HCT116 (cell line): ENCODE measurements around the gene SLC66A3. TPM values are rescaled to one million over a fixed set of nuclear protein-coding genes. Genes with fewer than 3 reads are reported as not detected.

Source experiments
- ATAC-seq: fragments of 200-7000 bp; cut with Tn5 transposase; 2 replicates; pipeline ENCODE4 v1.9.1; 2020; ENCODE audit warnings: mild to moderate bottlenecking, moderate library complexity
- BruUV-seq: library from RNA; stranded (reverse); fragments of 400-500 nt; replicated peaks from 2 replicates; lab custom pipeline; 2021; lab: Mats Ljungman, UMichigan
- CTCF ChIA-PET: fragments of 300-600 bp; sonication (Branson Sonifier 250); formaldehyde crosslinking; loops from one replicate; lab custom pipeline; 2021; ENCODE audit warnings: antibody characterized with exemption; lab: Charles Lee
- POLR2A ChIA-PET: fragments of 300-600, 350-600 bp; sonication (Branson Sonifier 250); formaldehyde crosslinking; loops from one replicate; lab custom pipeline; 2021; ENCODE audit warnings: antibody characterized with exemption; lab: Charles Lee
- RAD21 ChIA-PET, 2 experiments: fragments of 300-600 bp; sonication (Branson Sonifier 250); formaldehyde crosslinking; loops; one replicate each; lab custom pipeline; 2023; ENCODE audit warnings: low total read pairs in 2 of 2; ENCODE audit not compliant: uncharacterized antibody in 2 of 2, unreplicated experiment in 2 of 2, low non-redundant PET in 1 of 2; lab: Charles Lee
- DNase-seq: peaks from one replicate; pipeline ENCODE4 v3.0.0-alpha.2; 2010; ENCODE audit warnings: low read depth, low spot score
- H2AFZ ChIP-seq: fragments of 200-600 bp; shearing (Covaris generic), sonication (generic); 2 replicates; pipeline ENCODE4 v1.6.1; 2017; ENCODE audit warnings: low read depth, mixed run types, mixed read lengths, antibody characterized with exemption, low read length; ENCODE audit not compliant: poor library complexity, severe bottlenecking
- H3K27ac ChIP-seq: 2 replicates; pipeline ENCODE4 v1.5.1; 2012; ENCODE audit warnings: low read depth, low read length
- H3K27me3 ChIP-seq: fragments of 200-600 bp; sonication (generic); 2 replicates; pipeline ENCODE4 v1.6.1; 2016; ENCODE audit warnings: mixed run types, low read length, mixed read lengths; ENCODE audit not compliant: insufficient read depth
- H3K36me3 ChIP-seq, 2 experiments: fragments of 200-500 bp in 1 of 2; fragments of 200-600 bp in 1 of 2; sonication (Bioruptor generic) in 1 of 2; sonication (generic) in 1 of 2; 2 replicates each; pipeline versions ENCODE4 v1.5.1 to v1.6.1; 2014 to 2016; ENCODE audit warnings: low read length in 2 of 2, inconsistent platforms in 1 of 2, mixed read lengths in 1 of 2, mixed run types in 1 of 2; ENCODE audit not compliant: insufficient read depth in 2 of 2, control insufficient read depth in 1 of 2
- H3K4me1 ChIP-seq, 2 experiments: fragments of 200-600 bp in 1 of 2; sonication (generic) in 1 of 2; 2 replicates each; pipeline versions ENCODE4 v1.5.1 to v1.6.1; 2012 to 2017; ENCODE audit warnings: low read length in 2 of 2, inconsistent platforms in 1 of 2, mild to moderate bottlenecking in 1 of 2, mixed read lengths in 1 of 2, mixed run types in 1 of 2, moderate library complexity in 1 of 2; ENCODE audit not compliant: insufficient read depth in 2 of 2, control insufficient read depth in 1 of 2
- H3K4me2 ChIP-seq: fragments of 200-600 bp; sonication (generic); 2 replicates; pipeline ENCODE4 v1.6.1; 2017; ENCODE audit warnings: mixed run types, low read length, mixed read lengths
- H3K4me3 ChIP-seq, 2 experiments: fragments of 200-600 bp in 1 of 2; sonication (generic) in 1 of 2; replicated peaks in 1 of 2; 2 replicates each; pipeline ENCODE4 v1.5.1; 2011 to 2016; ENCODE audit warnings: low read length in 2 of 2, control low read depth in 1 of 2, low read depth in 1 of 2, mild to moderate bottlenecking in 1 of 2, mixed read lengths in 1 of 2, mixed run types in 1 of 2
- H3K79me2 ChIP-seq: fragments of 200-600 bp; sonication (generic); 2 replicates; pipeline ENCODE4 v1.6.1; 2017; ENCODE audit warnings: mild to moderate bottlenecking, mixed run types, low read length, moderate library complexity, mixed read lengths; ENCODE audit not compliant: insufficient read depth
- H3K9ac ChIP-seq: fragments of 200-600 bp; sonication (generic); 2 replicates; pipeline ENCODE4 v1.6.1; 2016; ENCODE audit warnings: low read length, mixed read lengths
- H3K9me2 ChIP-seq: fragments of 200-600 bp; sonication (generic), shearing (Covaris generic); 2 replicates; pipeline ENCODE4 v1.6.1; 2017; ENCODE audit warnings: mixed run types, mild to moderate bottlenecking, moderate library complexity; ENCODE audit not compliant: insufficient read depth
- H3K9me3 ChIP-seq, 2 experiments: fragments of 200-500 bp in 1 of 2; fragments of 200-600 bp in 1 of 2; sonication (Bioruptor generic) in 1 of 2; sonication (generic) in 1 of 2; 2 replicates each; pipeline ENCODE4 v1.6.1; 2014 to 2017; ENCODE audit warnings: low read length in 2 of 2, mixed read lengths in 2 of 2, inconsistent platforms in 1 of 2, low read depth in 1 of 2, mild to moderate bottlenecking in 1 of 2, mixed run types in 1 of 2, moderate library complexity in 1 of 2; ENCODE audit not compliant: control insufficient read depth in 1 of 2, insufficient read depth in 1 of 2
- H4K20me1 ChIP-seq: fragments of 200-600 bp; sonication (generic), shearing (Covaris generic); 2 replicates; pipeline ENCODE4 v1.6.1; 2017; ENCODE audit warnings: mixed run types, mild to moderate bottlenecking, moderate library complexity; ENCODE audit not compliant: insufficient read depth
- CBX3 ChIP-seq: IDR thresholded peaks from 2 replicates; pipeline ENCODE4 v1.6.1; 2012; ENCODE audit warnings: low read depth
- CEBPB ChIP-seq: IDR thresholded peaks from 2 replicates; pipeline ENCODE4 v1.6.1; 2012; ENCODE audit warnings: low read depth
- EGR1 ChIP-seq: IDR thresholded peaks from 2 replicates; pipeline ENCODE4 v1.6.1; 2012; ENCODE audit warnings: low read depth
- EZH2 ChIP-seq: fragments of 200-600 bp; sonication (generic); IDR thresholded peaks from 2 replicates; pipeline ENCODE4 v1.6.1; 2017; ENCODE audit warnings: antibody characterized with exemption, mixed run types
- POLR2AphosphoS5 ChIP-seq: IDR thresholded peaks from 2 replicates; pipeline ENCODE4 v1.6.1; 2011; ENCODE audit warnings: mild to moderate bottlenecking, low read depth, low read length, moderate library complexity
- SIN3A ChIP-seq: IDR thresholded peaks from 2 replicates; pipeline ENCODE4 v1.6.1; 2012; ENCODE audit warnings: low read depth
- SRF ChIP-seq: IDR thresholded peaks from 2 replicates; pipeline ENCODE4 v1.6.1; 2012; ENCODE audit warnings: low read depth
- ZFX ChIP-seq: fragments of 450-650 bp; IDR thresholded peaks from 2 replicates; pipeline ENCODE4 v1.6.1; 2017
- ZNF274 ChIP-seq: fragments of 200-500 bp; sonication (Bioruptor generic); IDR thresholded peaks from 2 replicates; pipeline ENCODE4 v1.6.1; 2014; ENCODE audit warnings: mild to moderate bottlenecking, low read depth, low read length, inconsistent platforms
- intact Hi-C: fragments of 100-400 bp; cut with micrococcal nuclease; formaldehyde crosslinking; loops from 2 replicates; pipeline ENCODE4 v1.10.0; 2022
- total RNA-seq: library from RNA; stranded (reverse); gene quantifications from one replicate; pipeline ENCODE4 v1.2.1, GENCODE V29; 2021; ENCODE audit not compliant: unreplicated experiment
- TF ChIP-seq, protein P1 (sequence below): IDR thresholded peaks from 2 replicates; pipeline ENCODE4 v1.6.1; 2012

Gene SLC66A3
- total RNA-seq, 1 experiment from 2014 or later, result 15.9 TPM

DNA sequence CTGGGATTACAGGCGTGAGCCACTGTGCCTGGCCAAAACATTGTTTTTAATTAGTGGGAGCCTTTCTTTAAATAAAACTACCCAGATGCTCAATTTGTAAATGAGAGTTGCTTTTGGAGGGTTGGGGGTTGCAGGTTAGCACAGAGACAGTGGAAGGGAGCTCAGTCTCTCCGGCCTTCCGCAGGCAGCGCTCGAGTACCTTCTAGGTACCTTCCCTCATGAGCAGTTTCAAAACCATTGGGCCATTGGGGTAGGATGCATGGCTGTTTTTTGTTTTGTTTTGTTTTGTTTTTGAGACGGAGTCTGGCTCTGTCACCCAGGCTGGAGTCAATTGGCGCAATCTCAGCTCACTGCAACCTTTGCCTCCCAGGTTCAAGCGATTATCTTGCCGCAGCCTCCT lies 19.0 kb downstream of the SLC66A3 start:
- Histone ChIP-seq H3K27ac (no peak overlapping the region), H3K79me2 (no peaks in the 10 kb centered on the region), H3K9me3 (no peaks in the 10 kb centered on the region), H2AFZ (no peak overlapping the region), H3K27me3 (no peaks in the 10 kb centered on the region), H3K9me2 (no peaks in the 10 kb centered on the region), H4K20me1 (peaks cover 6% of the 10 kb centered on the region; the same call in 1 of the 2 replicates), H3K4me2 (no peak overlapping the region), H3K4me3 (no peak overlapping the region), H3K9ac (no peak overlapping the region), H3K4me1 (no peaks in the 10 kb centered on the region), H3K36me3 (no peaks in the 10 kb centered on the region)
- no peak for TF ChIP-seq EZH2
- no peak for ATAC-seq
- ChIA-PET CTCF (no interaction called here), POLR2A (no interaction called here), RAD21 (no interaction called here)
- DNase-seq, result no peak
- no TSS peak for BruUV-seq
- intact Hi-C loops, result no loop called here

DNA sequence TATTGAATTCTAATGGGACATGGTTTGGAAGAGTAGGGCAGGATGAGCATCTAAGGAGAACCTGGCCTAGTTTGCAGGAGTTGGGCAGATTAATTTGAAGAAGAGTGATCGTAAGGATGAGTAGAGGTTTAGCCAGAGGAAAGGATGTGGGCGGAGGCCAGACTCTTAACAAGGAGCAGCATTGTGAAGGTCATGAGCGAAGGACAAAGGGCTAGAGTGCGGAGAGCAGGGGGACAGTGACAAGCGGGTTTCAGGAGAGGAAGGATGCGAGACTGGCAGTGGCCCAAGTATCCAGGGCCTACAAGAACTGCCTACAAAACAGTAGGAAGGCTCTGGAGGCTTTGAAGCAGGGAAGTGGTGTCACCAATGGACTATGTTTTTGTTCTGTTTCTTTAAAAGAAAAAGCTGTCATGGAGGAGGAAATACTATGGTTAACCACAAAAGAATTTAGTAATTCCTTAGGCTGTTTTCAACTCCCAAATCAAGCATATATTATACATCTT lies 20.1 kb downstream of the SLC66A3 start:
- CTCF ChIA-PET, result no interaction called here
- Histone ChIP-seq H3K27me3 (no peaks in the 10 kb centered on the region), H2AFZ (no peak overlapping the region), H3K9me2 (no peaks in the 10 kb centered on the region), H3K4me1 (no peaks in the 10 kb centered on the region), H3K9me3 (no peaks in the 10 kb centered on the region), H3K36me3 (no peaks in the 10 kb centered on the region), H3K4me2 (no peak overlapping the region), H3K79me2 (no peaks in the 10 kb centered on the region), H3K9ac (no peak overlapping the region), H4K20me1 (peaks cover 6% of the 10 kb centered on the region; the same call in 1 of the 2 replicates), H3K27ac (no peak overlapping the region), H3K4me3 (no peak overlapping the region)
- intact Hi-C loops, result no loop called here
- DNase-seq (no peak), ATAC-seq (no peak)
- no TSS peak for BruUV-seq
- POLR2A ChIA-PET, result interaction anchor here (0.7 kb wide), 1 partner anchor 41 kb away, joined by 3 read pairs; no protein-coding TSS in a partner anchor
- RAD21 ChIA-PET, result no interaction called here
- TF ChIP-seq SRF (no peak), EGR1 (no peak), CBX3 (no peak), ZNF274 (no peak), SIN3A (no peak), POLR2AphosphoS5 (no peak), CEBPB (no peak), ZFX (no peak)
- TF ChIP-seq, protein P1, sequence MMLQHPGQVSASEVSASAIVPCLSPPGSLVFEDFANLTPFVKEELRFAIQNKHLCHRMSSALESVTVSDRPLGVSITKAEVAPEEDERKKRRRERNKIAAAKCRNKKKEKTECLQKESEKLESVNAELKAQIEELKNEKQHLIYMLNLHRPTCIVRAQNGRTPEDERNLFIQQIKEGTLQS, result no peak
